HEK293 (cell line): ENCODE results near the gene ARHGAP45.

Experiments used
- CTCF ChIA-PET: fragments of 350-600 bp; formaldehyde crosslinking; extraction: SDS; loops from one replicate; lab custom pipeline; 2021; ENCODE audit warnings: antibody characterized with exemption; lab: Yijun Ruan, JAX
- POLR2A ChIA-PET: fragments of 300-600 bp; formaldehyde crosslinking; extraction: SDS; loops from one replicate; lab custom pipeline; 2020; ENCODE audit warnings: antibody characterized with exemption, inconsistent platforms; lab: Yijun Ruan, JAX
- H3K27ac ChIP-seq: fragments of 200-500 bp; sonication (Bioruptor generic); 2 replicates; pipeline ENCODE4 v1.5.1; 2014; ENCODE audit warnings: low read depth, low read length, control low read depth, inconsistent platforms; ENCODE audit errors: extremely low read depth
- H3K36me3 ChIP-seq, 2 experiments: fragments of 200-500 bp in 1 of 2; sonication (Bioruptor generic) in 1 of 2; 1 replicate in 1 of 2; 2 replicates in 1 of 2; pipeline ENCODE4 v1.5.1; 2014 to 2017; ENCODE audit warnings: inconsistent platforms in 2 of 2, low read length in 2 of 2; ENCODE audit not compliant: control insufficient read depth in 2 of 2, insufficient read depth in 1 of 2
- H3K4me1 ChIP-seq: fragments of 200-500 bp; sonication (Bioruptor generic); 2 replicates; pipeline ENCODE4 v1.5.1; 2014; ENCODE audit warnings: mild to moderate bottlenecking, low read length, inconsistent platforms; ENCODE audit not compliant: control insufficient read depth, insufficient read depth
- H3K4me3 ChIP-seq: 2 replicates; pipeline ENCODE4 v1.5.1; 2011; ENCODE audit warnings: low read depth, mild to moderate bottlenecking, control low read depth, low read length, moderate library complexity
- H3K9me3 ChIP-seq: fragments of 200-500 bp; sonication (Bioruptor generic); 2 replicates; pipeline ENCODE4 v1.5.1; 2014; ENCODE audit warnings: low read depth, low read length, inconsistent platforms; ENCODE audit not compliant: control insufficient read depth, insufficient read depth
- CTCF ChIP-seq: fragments of 450-650 bp; formaldehyde crosslinking; IDR thresholded peaks from 2 replicates; pipeline ENCODE4 v1.5.1; 2016; ENCODE audit warnings: missing biosample characterization, missing genetic modification characterization
- GLIS2 ChIP-seq: fragments of 450-650 bp; formaldehyde crosslinking; IDR thresholded peaks from 2 replicates; pipeline ENCODE4 v1.5.1; 2016; ENCODE audit warnings: missing biosample characterization, missing genetic modification characterization
- HOXA7 ChIP-seq: sonication (generic); formaldehyde crosslinking; IDR thresholded peaks from 2 replicates; pipeline ENCODE4 v1.8.1; 2022; ENCODE audit warnings: missing genetic modification reagents, borderline replicate concordance
- KLF1 ChIP-seq: fragments of 450-650 bp; formaldehyde crosslinking; IDR thresholded peaks from 2 replicates; pipeline ENCODE4 v1.5.1; 2016; ENCODE audit warnings: missing biosample characterization, missing genetic modification characterization
- KLF8 ChIP-seq: fragments of 450-650 bp; formaldehyde crosslinking; IDR thresholded peaks from 2 replicates; pipeline ENCODE4 v1.5.1; 2016; ENCODE audit warnings: missing biosample characterization, missing genetic modification characterization
- RBAK ChIP-seq: fragments of 450-650 bp; formaldehyde crosslinking; IDR thresholded peaks from 2 replicates; pipeline ENCODE4 v1.5.1; 2016; ENCODE audit warnings: missing biosample characterization, missing genetic modification characterization
- SCRT2 ChIP-seq: fragments of 450-650 bp; formaldehyde crosslinking; IDR thresholded peaks from 2 replicates; pipeline ENCODE4 v1.5.1; 2016; ENCODE audit warnings: missing biosample characterization, missing genetic modification characterization
- TRIM28 ChIP-seq: IDR thresholded peaks from 2 replicates; pipeline ENCODE4 v1.6.1; 2011; ENCODE audit warnings: low read length, control low read depth, borderline replicate concordance
- ZFP69B ChIP-seq: fragments of 450-650 bp; formaldehyde crosslinking; IDR thresholded peaks from 2 replicates; pipeline ENCODE4 v1.5.1; 2016; ENCODE audit warnings: missing biosample characterization, missing genetic modification characterization
- ZNF121 ChIP-seq: fragments of 450-650 bp; formaldehyde crosslinking; IDR thresholded peaks from 2 replicates; pipeline ENCODE4 v1.5.1; 2016; ENCODE audit warnings: missing biosample characterization, missing genetic modification characterization
- ZNF175 ChIP-seq: fragments of 450-650 bp; formaldehyde crosslinking; IDR thresholded peaks from 2 replicates; pipeline ENCODE4 v1.5.1; 2016; ENCODE audit warnings: missing biosample characterization, missing genetic modification characterization
- ZNF600 ChIP-seq: fragments of 450-650 bp; formaldehyde crosslinking; IDR thresholded peaks from 2 replicates; pipeline ENCODE4 v1.5.1; 2016; ENCODE audit warnings: missing biosample characterization, missing genetic modification characterization
- ZNF626 ChIP-seq: fragments of 450-650 bp; sonication (Bioruptor Pico); formaldehyde crosslinking; IDR thresholded peaks from 2 replicates; pipeline ENCODE4 v1.5.1; 2018; ENCODE audit warnings: missing biosample characterization, missing genetic modification characterization, inconsistent platforms
- TF ChIP-seq, protein P1 (sequence below): fragments of 450-650 bp; formaldehyde crosslinking; IDR thresholded peaks from 2 replicates; pipeline ENCODE4 v1.5.1; 2016; ENCODE audit warnings: missing biosample characterization, missing genetic modification characterization
- TF ChIP-seq, protein P2 (sequence below): fragments of 450-650 bp; formaldehyde crosslinking; IDR thresholded peaks from 2 replicates; pipeline ENCODE4 v1.5.1; 2016; ENCODE audit warnings: missing biosample characterization, missing genetic modification characterization

ARHGAP45 gene

GRCh38 chr19:1116726-1117581 is 50.0 kb downstream of the ARHGAP45 start (continued):
- TF ChIP-seq CTCF (tag by site-specific recombination): no peak
- TF ChIP-seq, protein P1, sequence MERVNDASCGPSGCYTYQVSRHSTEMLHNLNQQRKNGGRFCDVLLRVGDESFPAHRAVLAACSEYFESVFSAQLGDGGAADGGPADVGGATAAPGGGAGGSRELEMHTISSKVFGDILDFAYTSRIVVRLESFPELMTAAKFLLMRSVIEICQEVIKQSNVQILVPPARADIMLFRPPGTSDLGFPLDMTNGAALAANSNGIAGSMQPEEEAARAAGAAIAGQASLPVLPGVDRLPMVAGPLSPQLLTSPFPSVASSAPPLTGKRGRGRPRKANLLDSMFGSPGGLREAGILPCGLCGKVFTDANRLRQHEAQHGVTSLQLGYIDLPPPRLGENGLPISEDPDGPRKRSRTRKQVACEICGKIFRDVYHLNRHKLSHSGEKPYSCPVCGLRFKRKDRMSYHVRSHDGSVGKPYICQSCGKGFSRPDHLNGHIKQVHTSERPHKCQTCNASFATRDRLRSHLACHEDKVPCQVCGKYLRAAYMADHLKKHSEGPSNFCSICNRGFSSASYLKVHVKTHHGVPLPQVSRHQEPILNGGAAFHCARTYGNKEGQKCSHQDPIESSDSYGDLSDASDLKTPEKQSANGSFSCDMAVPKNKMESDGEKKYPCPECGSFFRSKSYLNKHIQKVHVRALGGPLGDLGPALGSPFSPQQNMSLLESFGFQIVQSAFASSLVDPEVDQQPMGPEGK: no peak
- TF ChIP-seq HOXA7 (CRISPR knock-in tag): no peak
- TF ChIP-seq RBAK: no peak

GRCh38 chr19:1117654-1118053 is 50.7 kb downstream of the ARHGAP45 start:
- no peak overlapping the region for H3K4me3 ChIP-seq
- CTCF ChIA-PET: no interaction called here
- peaks cover 4% of the 10 kb centered on the region; the same call in 1 of the 2 replicates for H3K4me1 ChIP-seq
- H3K36me3 ChIP-seq: peaks cover 7 to 46% of the 10 kb centered on the region in 2 experiments; a peak in 2 of 3 replicates
- H3K9me3 ChIP-seq: no peaks in the 10 kb centered on the region
- H3K27ac ChIP-seq: no peak overlapping the region
- POLR2A ChIA-PET: no interaction called here
- TF ChIP-seq KLF1 (tag by site-specific recombination) (peak; percentile 27; the same call in 1 of the 2 replicates), ZNF121 (tag by site-specific recombination) (no peak)
- TF ChIP-seq, all 188 proteins: peak for 1

- no peaks in the 10 kb centered on the region for H3K9me3 ChIP-seq
- no peak for TF ChIP-seq ZFP69B (tag by site-specific recombination)
- TF ChIP-seq ZNF600 (tag by site-specific recombination): 0 out of 2 replicates have a peak, but pooled peaks have one; percentile 41
- TF ChIP-seq, protein P2, sequence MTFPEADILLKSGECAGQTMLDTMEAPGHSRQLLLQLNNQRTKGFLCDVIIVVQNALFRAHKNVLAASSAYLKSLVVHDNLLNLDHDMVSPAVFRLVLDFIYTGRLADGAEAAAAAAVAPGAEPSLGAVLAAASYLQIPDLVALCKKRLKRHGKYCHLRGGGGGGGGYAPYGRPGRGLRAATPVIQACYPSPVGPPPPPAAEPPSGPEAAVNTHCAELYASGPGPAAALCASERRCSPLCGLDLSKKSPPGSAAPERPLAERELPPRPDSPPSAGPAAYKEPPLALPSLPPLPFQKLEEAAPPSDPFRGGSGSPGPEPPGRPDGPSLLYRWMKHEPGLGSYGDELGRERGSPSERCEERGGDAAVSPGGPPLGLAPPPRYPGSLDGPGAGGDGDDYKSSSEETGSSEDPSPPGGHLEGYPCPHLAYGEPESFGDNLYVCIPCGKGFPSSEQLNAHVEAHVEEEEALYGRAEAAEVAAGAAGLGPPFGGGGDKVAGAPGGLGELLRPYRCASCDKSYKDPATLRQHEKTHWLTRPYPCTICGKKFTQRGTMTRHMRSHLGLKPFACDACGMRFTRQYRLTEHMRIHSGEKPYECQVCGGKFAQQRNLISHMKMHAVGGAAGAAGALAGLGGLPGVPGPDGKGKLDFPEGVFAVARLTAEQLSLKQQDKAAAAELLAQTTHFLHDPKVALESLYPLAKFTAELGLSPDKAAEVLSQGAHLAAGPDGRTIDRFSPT: 0 out of 2 replicates have a peak, but pooled peaks have one; percentile 19
These were observed 52.0 kb downstream of the ARHGAP45 start for GRCh38 chr19:1118999-1119398.

DNA sequence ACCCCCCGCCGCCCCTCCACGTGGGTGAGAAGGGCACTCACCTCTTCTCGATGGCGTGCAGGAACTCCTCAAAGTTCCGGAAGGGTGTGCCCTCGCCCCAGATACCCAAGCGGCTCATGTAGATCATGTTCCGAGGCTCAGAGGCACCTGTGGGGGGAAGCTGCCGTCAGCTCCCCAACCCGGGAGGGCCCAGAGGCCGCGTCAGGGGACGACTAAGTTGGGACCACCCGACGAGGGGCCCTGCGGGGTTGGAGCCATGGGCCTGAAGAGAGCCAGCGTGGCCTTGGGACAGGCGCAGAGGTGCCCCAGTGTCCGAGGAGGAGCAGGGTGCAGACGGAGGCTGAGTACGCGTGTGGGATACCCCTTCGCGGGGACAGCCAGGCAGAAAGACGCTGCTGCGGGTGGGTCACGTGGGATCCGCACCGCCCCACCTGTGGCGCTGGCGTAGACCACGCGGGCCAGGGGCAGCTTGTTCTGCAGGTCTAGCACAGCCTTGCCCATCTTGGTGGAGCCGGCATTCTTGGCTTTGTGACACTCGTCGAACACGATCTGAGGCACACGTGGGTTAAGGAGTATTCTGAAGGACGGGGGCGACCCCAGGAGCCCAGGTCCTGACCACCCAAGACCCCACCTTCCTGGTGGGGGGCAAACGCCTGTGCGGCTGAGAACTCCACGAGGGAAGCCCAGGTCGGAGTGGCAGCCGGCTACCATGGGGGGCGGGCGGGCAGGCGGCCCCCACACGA is 52.7 kb downstream of the ARHGAP45 start:
- Histone ChIP-seq H3K9me3 (no peaks in the 10 kb centered on the region), H3K4me1 (no peaks in the 10 kb centered on the region), H3K4me3 (no peak overlapping the region), H3K27ac (no peak overlapping the region), H3K36me3 (peaks cover 7 to 55% of the 10 kb centered on the region in 2 experiments; a peak in 2 of 3 replicates)
- ChIA-PET POLR2A (no interaction called here), CTCF (interaction anchor here (0.9 kb wide), 1 partner anchor 98 kb away, joined by 5 read pairs; no protein-coding TSS in a partner anchor)
- TF ChIP-seq TRIM28 (no peak), KLF8 (tag by site-specific recombination) (peak; percentile 58; the same call in 1 of the 2 replicates), ZNF626 (tag by site-specific recombination) (no peak), ZNF175 (no peak), GLIS2 (tag by site-specific recombination) (0 out of 2 replicates have a peak, but pooled peaks have one; percentile 25), SCRT2 (tag by site-specific recombination) (0 out of 2 replicates have a peak, but pooled peaks have one; percentile 17)
- TF ChIP-seq, protein P1: 0 out of 2 replicates have a peak, but pooled peaks have one; percentile 39

More at GRCh38 chr19:1118999-1119398, 52.0 kb downstream of the ARHGAP45 start:
- H3K36me3 ChIP-seq: peaks cover 7 to 53% of the 10 kb centered on the region in 2 experiments; a peak in 2 of 3 replicates
- no peaks in the 10 kb centered on the region for H3K4me1 ChIP-seq
- ChIA-PET POLR2A (no interaction called here), CTCF (no interaction called here)
- H3K27ac ChIP-seq: no peak overlapping the region
- H3K4me3 ChIP-seq: no peak overlapping the region
